Muscle of leg (tissue), 16 donors: ENCODE measurements around the gene UTP4. TPM values are rescaled to one million over a fixed set of nuclear protein-coding genes. Genes with fewer than 3 reads are reported as not detected.

ENCODE experiments used
- DNase-seq: peaks from one replicate; pipeline ENCODE4 v3.0.0; 2013
- H3K27ac ChIP-seq: one replicate; pipeline ENCODE4 v1.5.1; 2013; ENCODE audit warnings: mild to moderate bottlenecking, low read length, control low read depth
- H3K27me3 ChIP-seq: one replicate; pipeline ENCODE4 v1.6.1; 2013; ENCODE audit warnings: low read length; ENCODE audit not compliant: control insufficient read depth, insufficient read depth
- H3K36me3 ChIP-seq: one replicate; pipeline ENCODE4 v1.6.1; 2013; ENCODE audit warnings: low read length; ENCODE audit not compliant: control insufficient read depth, insufficient read depth
- H3K4me1 ChIP-seq: one replicate; pipeline ENCODE4 v1.6.1; 2013; ENCODE audit warnings: low read length; ENCODE audit not compliant: control insufficient read depth, insufficient read depth
- H3K4me3 ChIP-seq: one replicate; pipeline ENCODE4 v1.5.1; 2013; ENCODE audit warnings: low read length, control low read depth
- H3K9me3 ChIP-seq: replicated peaks from 2 replicates; pipeline ENCODE4 v1.6.1; 2013; ENCODE audit warnings: low read depth, low read length; ENCODE audit not compliant: control insufficient read depth
- WGBS: methylation state at CpG from one replicate; pipeline ENCODE4 v1.1.5; 2013; ENCODE audit warnings: missing lambda C conversion rate; ENCODE audit not compliant: insufficient coverage; 5-methylcytosine and 5-hydroxymethylcytosine counted together
- long read RNA-seq, 11 donors: transcript quantifications; one replicate each; lab custom pipeline, GENCODE V29; 2026
- polyA plus RNA-seq, 8 donors: library from polyadenylated mRNA; unstranded; fragments of 120-200 nt; gene quantifications; one replicate each; pipeline versions ENCODE4 v1.2.1 to v1.2.3, GENCODE V29; 2013; ENCODE audit warnings: inconsistent platforms in 1 of 8, low replicate concordance in 1 of 8; ENCODE audit not compliant: insufficient read length in 8 of 8, insufficient read depth in 1 of 8
- total RNA-seq: library from RNA; stranded (reverse); fragments of 120-200 nt; gene quantifications from one replicate; pipeline ENCODE4 v1.2.4, GENCODE V29; 2013

Gene UTP4
- total RNA-seq (16.9 TPM), polyA plus RNA-seq (10 to 100 TPM; 33.7 to 41.0 (median 35.2) TPM)
- long read RNA-seq, donor 1, partial matches to known transcripts = 0 of 5 reads
- long read RNA-seq, donor 1, other reads (novel, unspliced or antisense) = 0 of 5 reads
- long read RNA-seq, donor 2 = 0 reads
- long read RNA-seq, donor 3, partial matches to known transcripts = 0 of 5 reads
- long read RNA-seq, donor 3, other reads (novel, unspliced or antisense) = 0 of 5 reads
- long read RNA-seq, donor 4, partial matches to known transcripts = 0 of 2 reads
- long read RNA-seq, donor 4, other reads (novel, unspliced or antisense) = 0 of 2 reads
- long read RNA-seq, donor 5, full-length matches to known transcripts = 17 of 25 reads
- long read RNA-seq, donor 5, partial matches to known transcripts = 8 of 25 reads
- long read RNA-seq, donor 5, other reads (novel, unspliced or antisense) = 0 of 25 reads
- long read RNA-seq, donor 6, full-length matches to known transcripts = 11 of 11 reads
- long read RNA-seq, donor 6, partial matches to known transcripts = 0 of 11 reads
- long read RNA-seq, donor 6, other reads (novel, unspliced or antisense) = 0 of 11 reads
- long read RNA-seq, donor 7, partial matches to known transcripts = 6 of 10 reads
- long read RNA-seq, donor 7, other reads (novel, unspliced or antisense) = 0 of 10 reads
- long read RNA-seq, donor 8, full-length matches to known transcripts = 6 of 6 reads
- long read RNA-seq, donor 8, partial matches to known transcripts = 0 of 6 reads
- long read RNA-seq, donor 8, other reads (novel, unspliced or antisense) = 0 of 6 reads
- long read RNA-seq, donor 9, partial matches to known transcripts = 0 of 11 reads
- long read RNA-seq, donor 9, other reads (novel, unspliced or antisense) = 8 of 11 reads
- long read RNA-seq, donor 10, full-length matches to known transcripts = 8 of 8 reads
- long read RNA-seq, donor 10, partial matches to known transcripts = 0 of 8 reads
- long read RNA-seq, donor 10, other reads (novel, unspliced or antisense) = 0 of 8 reads
- long read RNA-seq, donor 11, partial matches to known transcripts = 0 of 3 reads
- long read RNA-seq, donor 11, other reads (novel, unspliced or antisense) = 0 of 3 reads

- Histone ChIP-seq H3K4me1 (peaks cover 4% of the 10 kb centered on the region), H3K4me3 (peak within 1 kb of the TSS; percentile 87), H3K27me3 (no peaks in the 10 kb centered on the region), H3K27ac (peak within 1 kb of the TSS; percentile 96), H3K9me3 (no peaks in the 10 kb centered on the region), H3K36me3 (peaks cover 16% of the 10 kb centered on the region)
- DNase-seq = peak; percentile 94
- under 1% methylated on average over 60 of the region's 78 CpGs for WGBS
These were observed at the start of gene UTP4, which contains the start of gene CHTF8 for GRCh38 chr16:69132424-69133252. Gene UTP4, plus strand, starts transcription at chr16:69132649. Its CDS starts 811 bp downstream, at chr16:69133460. Gene CHTF8, minus strand, starts transcription at chr16:69132588. Its CDS starts 11,130 bp downstream, at chr16:69121458.

GRCh38 chr16:69083306-69083941 lies 49.0 kb upstream of the UTP4 start:
- 91% methylated on average over 11 of the region's 16 CpGs for WGBS
- Histone ChIP-seq H3K9me3 (no peaks in the 10 kb centered on the region), H3K4me1 (peaks cover 2% of the 10 kb centered on the region), H3K27ac (no peak overlapping the region), H3K4me3 (no peak overlapping the region), H3K27me3 (no peaks in the 10 kb centered on the region), H3K36me3 (no peaks in the 10 kb centered on the region)
- DNase-seq = no peak

GRCh38 chr16:69084289-69084688 lies 48.2 kb upstream of the UTP4 start:
- no peak for DNase-seq
- Histone ChIP-seq H3K27me3 (no peaks in the 10 kb centered on the region), H3K4me3 (no peak overlapping the region), H3K4me1 (peaks cover 2% of the 10 kb centered on the region), H3K36me3 (no peaks in the 10 kb centered on the region), H3K9me3 (no peaks in the 10 kb centered on the region), H3K27ac (no peak overlapping the region)
- 50% methylated on average over 1 of the region's 2 CpGs for WGBS

- no peak overlapping the region for H3K27ac ChIP-seq
- WGBS = 88% methylated on average over 3 of the region's 5 CpGs
- DNase-seq = no peak
These were observed 47.3 kb upstream of the UTP4 start for GRCh38 chr16:69085032-69085695.

GRCh38 chr16:69087161-69087581 lies 45.3 kb upstream of the UTP4 start:
- no peaks in the 10 kb centered on the region for H3K9me3 ChIP-seq
- H3K27ac ChIP-seq = no peak overlapping the region
- H3K36me3 ChIP-seq = no peaks in the 10 kb centered on the region
- H3K4me1 ChIP-seq = peaks cover 2% of the 10 kb centered on the region
- no peak overlapping the region for H3K4me3 ChIP-seq
- no peak for DNase-seq
- H3K27me3 ChIP-seq = no peaks in the 10 kb centered on the region
- 58% methylated on average over 2 of the region's 3 CpGs for WGBS

More at GRCh38 chr16:69085032-69085695, 47.3 kb upstream of the UTP4 start:
- H3K9me3 ChIP-seq = no peaks in the 10 kb centered on the region
- H3K27me3 ChIP-seq = no peaks in the 10 kb centered on the region
- H3K4me1 ChIP-seq = peaks cover 2% of the 10 kb centered on the region
- no peak overlapping the region for H3K4me3 ChIP-seq
- H3K36me3 ChIP-seq = no peaks in the 10 kb centered on the region

- peak overlapping the region; percentile 13 for H3K27ac ChIP-seq
- H3K4me1 ChIP-seq = peaks cover 2% of the 10 kb centered on the region
- H3K27me3 ChIP-seq = no peaks in the 10 kb centered on the region
- H3K4me3 ChIP-seq = no peak overlapping the region
- DNase-seq = no peak
- WGBS = 74% methylated on average over 4 of the region's 4 CpGs
- H3K36me3 ChIP-seq = no peaks in the 10 kb centered on the region
- H3K9me3 ChIP-seq = no peaks in the 10 kb centered on the region
These were observed 43.8 kb upstream of the UTP4 start for GRCh38 chr16:69088684-69089083.

GRCh38 chr16:69089091-69089910 lies 43.1 kb upstream of the UTP4 start:
- peak overlapping the region; percentile 13 for H3K27ac ChIP-seq
- no peaks in the 10 kb centered on the region for H3K36me3 ChIP-seq
- no peak overlapping the region for H3K4me3 ChIP-seq
- no peaks in the 10 kb centered on the region for H3K27me3 ChIP-seq
- peaks cover 2% of the 10 kb centered on the region for H3K4me1 ChIP-seq
- DNase-seq = no peak
- H3K9me3 ChIP-seq = no peaks in the 10 kb centered on the region
- 28% methylated on average over 11 of the region's 16 CpGs for WGBS

GRCh38 chr16:69093974-69094373 lies 38.5 kb upstream of the UTP4 start:
- Histone ChIP-seq H3K27ac (no peak overlapping the region), H3K27me3 (peaks cover 3% of the 10 kb centered on the region), H3K9me3 (no peaks in the 10 kb centered on the region), H3K4me3 (no peak overlapping the region), H3K36me3 (no peaks in the 10 kb centered on the region), H3K4me1 (no peaks in the 10 kb centered on the region)
- no peak for DNase-seq
- 43% methylated on average over 1 of the region's 3 CpGs for WGBS
